ENCODE results near the gene NAE1. TPM values are rescaled to one million over a fixed set of nuclear protein-coding genes. Genes with fewer than 3 reads are reported as not detected.
"Not testable (repeated sequence)": the region's sequence is repeated elsewhere in the genome, so short reads cannot be mapped to it uniquely, and the experiment has no call there.

NAE1 gene
- total RNA-seq, 1 experiment from 2014 or later: 137 TPM

DNA sequence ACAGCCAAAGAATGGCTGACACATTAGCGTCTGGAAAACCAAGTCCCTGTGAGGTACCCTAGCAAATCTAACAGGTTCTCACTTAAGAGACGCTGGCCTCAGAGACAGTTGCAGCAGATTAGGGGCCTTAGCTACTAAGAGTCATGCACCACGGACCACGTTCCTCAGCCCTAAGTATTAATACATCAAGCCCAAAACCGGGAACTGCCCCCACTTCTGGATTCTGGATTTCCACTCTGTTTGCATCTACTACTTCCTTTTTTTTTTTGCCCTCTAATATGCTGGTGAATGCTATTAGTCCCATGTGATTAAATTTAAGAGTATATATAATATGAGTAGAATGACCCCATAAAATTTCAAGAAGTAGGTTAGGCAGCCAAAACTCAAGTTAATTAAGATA is 28.6 kb downstream of the NAE1 start:
- no peak for DNase-seq (ENCODE audit: low spot score)

DNA sequence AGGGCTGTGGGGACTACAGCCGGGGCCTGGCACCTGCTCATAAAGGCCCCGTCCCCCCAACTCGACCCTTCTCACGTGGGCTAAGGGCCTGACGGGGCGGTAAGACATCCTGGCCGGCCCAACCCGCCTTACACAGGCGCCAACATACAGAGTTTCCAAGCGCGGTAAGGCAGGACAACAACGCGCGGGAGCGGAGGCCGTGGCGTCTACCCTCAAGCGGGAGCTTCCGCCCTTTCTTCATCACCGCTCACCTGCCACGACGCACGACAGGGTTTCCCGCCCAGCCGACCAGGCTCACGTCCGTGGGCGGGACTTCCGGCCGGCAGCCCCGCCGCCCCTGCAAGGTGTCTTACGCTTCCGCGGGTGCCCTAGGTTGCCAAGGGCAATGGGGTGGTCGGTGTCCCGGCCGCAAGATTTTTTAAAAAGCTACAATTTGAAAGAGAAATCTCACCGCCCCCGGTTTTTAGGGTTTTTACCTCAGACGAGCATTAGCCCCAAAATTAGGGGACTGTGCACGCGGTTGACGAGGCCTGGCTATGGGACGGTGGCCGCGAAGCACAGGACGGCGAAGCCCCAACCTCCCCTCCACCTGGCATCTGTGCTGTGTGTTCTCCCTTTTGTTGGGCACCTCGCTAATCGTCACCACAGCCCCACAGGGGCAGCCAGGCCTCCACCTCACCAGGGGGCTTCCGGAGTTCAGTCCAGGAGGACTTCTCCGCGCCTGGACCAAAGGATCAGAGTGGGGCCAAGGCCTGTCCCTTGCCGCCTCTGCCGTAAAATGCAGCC is 29.3 kb downstream of the NAE1 start, which contains the start of gene TERB1:
Gene TERB1, minus strand, starts transcription at position 265 of the 786 bp plus-strand sequence. CDS start 4,786 bp downstream, outside the sequence.
- DNase-seq (ENCODE audit: low spot score): no peak

DNA sequence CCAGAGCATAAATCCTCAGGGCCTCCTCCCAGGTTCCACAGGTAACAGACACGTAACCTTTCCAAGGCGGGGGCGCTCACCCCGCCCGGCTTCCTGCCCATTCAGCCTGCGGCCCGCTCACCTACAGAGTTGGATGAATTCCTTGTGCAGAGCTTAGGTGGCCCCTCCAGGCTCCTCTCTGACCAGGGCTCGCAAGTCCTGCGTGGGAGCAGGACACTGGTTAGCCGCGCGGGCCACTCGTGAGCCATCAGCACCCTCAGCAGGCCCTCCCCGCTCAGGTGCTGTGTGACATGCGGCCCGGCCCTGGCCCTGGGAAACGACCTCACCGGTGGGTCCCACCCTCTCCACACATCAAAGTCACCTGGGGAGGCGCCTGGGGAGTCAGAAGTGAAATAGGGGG is 29.9 kb downstream of the NAE1 start:
- no peak for DNase-seq (ENCODE audit: low spot score)

DNA sequence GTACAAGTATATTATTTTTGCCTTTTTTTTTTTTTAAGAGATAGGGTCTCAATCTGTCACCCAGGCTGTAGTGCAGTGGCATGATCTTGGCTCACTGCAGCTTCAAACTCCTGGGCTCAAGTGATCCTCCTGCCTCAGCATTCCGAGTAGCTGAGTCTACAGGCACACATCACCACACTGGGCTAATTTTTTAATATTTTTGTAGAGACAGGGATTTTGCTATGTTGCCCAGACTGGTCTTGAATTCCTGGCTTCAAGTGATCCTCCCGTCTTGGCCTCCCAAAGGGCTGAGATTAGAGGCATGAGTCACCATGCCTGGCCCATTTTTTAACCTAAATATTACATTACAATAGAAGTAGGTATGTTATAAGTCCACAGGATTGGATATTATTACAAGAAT is 32.6 kb downstream of the NAE1 start:
- peak; percentile 1 for DNase-seq (ENCODE audit: low spot score)

DNA sequence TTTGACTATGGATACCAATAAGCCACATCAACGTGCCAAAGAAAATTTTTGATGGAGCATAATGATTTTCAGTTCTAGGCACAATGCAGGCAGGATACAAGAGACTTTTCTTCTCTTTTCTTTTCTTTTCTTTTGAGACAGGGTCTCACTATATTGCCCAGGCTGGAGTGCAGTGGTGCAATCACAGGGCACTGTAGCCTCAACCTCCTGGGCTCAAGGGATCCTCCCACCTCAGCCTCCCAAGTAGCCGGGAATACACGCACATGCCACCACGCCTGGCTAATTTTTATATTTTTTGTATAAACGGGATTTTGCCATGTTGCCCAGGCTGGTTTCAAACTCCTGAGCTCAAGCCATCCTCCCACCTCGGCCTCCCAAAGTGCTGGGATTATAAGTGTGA is 36.8 kb downstream of the NAE1 start:
- not testable (repeated sequence) for DNase-seq (ENCODE audit: low spot score)

DNA sequence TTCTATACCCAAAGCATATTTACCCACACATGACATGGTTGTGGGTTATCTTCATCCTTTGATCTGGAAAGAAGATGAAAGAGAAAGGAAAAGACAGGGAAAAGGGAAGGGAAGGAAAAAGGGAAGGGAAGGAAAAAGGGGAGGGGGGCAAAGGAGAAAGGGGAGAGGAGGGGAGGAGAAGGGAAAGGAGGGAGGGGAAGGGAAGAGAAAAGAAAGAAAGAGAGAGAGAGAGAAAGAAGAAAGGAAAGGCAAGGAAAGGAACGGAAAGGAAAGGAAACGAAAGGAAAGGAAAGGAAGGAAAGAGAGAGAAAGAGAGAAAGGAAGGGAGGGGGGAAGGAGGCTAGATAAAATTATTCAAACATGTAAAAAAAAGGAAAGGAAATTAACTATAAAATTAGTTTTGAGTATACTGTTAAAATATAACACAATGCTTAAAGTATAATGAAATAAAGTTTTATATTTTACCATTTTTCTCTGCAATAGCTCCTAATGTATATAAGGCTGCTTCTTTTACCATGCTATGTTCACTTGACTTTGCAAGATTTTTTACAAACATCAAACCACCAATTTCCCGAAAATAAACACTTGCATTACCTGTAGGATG is 40.5 kb downstream of the NAE1 start:
- DNase-seq (ENCODE audit: low spot score): no peak

DNA sequence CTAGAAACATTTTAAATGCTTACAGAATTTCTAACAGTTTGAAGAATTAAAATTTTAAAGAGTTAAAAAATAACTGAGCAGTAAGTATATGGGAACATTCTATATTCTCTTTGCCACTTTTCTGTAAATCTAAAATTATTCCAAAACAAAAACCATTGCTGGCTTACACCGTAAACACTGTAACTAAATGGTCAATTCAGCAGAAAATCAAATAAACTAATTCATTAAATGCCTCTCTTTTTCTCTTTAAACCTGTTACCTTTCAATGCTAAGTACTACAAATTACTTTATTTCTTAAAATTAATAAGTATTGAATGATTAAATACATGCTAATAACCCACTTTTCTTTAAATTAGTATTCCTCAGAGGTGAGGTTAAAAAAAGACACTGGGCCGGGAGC is 43.3 kb downstream of the NAE1 start:
- DNase-seq (ENCODE audit: low spot score): no peak

DNA sequence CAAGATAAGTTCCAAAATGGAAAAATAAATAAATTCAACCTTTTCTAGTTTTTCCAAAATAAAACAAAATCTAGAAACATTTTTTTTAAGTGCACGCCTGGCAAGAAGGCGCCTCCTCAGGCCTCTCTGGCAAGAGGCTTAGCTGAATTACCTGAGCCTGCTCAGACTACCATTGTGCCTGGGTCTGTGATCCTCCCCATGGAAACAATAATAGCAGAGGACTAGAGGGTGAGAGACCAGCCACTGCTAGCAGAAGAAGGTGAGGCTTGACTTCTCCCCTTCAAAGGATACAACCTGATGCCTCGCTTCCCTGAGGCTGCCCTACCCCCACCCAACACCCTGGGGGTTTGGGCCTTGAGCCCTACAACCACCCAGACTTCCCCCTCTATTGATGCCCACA is 44.2 kb downstream of the NAE1 start:
- no peak for DNase-seq (ENCODE audit: low spot score)

DNA sequence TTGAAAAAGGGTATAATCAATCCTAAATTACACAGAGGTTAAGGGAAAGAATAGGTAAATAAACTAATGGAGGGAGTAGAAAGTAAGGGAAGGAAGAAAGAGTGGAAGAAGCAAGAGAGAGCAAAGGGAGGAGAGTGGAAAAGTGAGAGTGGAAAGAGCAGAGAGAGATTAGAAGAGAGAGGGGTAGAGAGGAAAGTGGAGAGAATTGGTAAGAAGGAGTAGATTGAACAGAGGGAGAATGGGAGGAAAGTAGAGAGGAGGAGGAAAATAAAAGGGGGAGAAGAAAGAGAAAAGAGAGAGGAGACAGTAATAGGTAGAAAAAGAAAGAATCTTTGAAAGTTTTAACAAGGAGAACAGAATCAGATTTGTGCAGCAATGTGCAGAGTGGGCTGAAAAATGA is 54.3 kb downstream of the NAE1 start:
- no peak for DNase-seq (ENCODE audit: low spot score)

DNA sequence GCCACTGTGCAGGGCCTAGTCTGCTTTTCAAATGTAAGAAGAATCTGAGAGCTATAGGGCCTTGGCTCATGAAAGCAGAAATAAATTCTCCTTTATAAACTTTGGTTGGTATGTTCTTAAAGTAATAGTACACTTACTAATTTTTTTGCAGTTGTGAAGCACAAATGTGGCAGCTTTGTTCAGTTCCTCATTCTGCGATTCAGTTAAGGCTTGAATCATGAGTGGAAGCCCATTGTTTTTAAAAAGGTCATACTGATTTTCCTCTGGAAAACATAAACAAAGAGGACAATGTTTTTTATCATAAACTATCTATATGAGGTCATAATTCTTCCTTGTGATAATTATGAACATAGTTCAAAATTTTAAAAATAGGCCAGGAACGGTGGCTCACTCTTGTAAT is 55.8 kb downstream of the NAE1 start:
- no peak for DNase-seq (ENCODE audit: low spot score)

DNA sequence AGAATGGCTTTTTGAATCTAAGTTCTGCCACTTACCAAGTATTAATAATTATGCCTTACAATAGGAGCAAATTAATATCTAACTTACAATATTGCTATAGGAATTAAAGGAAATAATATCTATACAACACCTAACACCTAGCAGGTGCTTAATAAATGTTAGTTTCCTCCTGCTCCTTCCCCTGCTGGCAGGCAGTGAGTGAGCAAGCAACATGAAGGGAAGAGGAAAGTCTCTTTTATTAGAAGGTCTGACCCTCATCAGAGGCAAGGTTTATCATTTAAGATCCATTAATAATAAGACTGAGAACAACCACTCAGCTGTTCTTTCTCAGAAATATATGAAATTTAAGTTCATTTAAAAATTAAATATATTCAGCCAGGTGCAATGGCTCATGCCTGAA is 72.7 kb downstream of the NAE1 start:
- DNase-seq (ENCODE audit: low spot score): no peak

DNA sequence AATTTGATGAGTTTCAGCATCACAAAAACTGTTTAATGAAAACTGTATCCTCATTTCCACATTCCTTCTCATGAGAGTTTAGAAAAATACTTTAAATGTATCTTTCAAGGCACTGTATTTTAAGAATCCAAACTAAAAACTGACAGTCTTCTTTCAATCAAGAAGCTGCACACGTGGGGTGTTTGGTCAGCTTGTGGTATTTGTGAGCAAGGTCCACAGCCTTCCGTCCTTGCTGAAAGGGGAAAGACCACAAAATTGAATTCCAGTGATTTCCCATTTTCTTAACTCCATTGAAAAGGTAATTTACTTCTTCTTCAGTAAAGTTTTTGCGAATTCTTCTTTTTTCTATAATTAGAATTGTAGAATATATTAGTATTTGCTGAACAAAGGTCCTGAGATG is 76.0 kb downstream of the NAE1 start:
- no peak for DNase-seq (ENCODE audit: low spot score)

DNA sequence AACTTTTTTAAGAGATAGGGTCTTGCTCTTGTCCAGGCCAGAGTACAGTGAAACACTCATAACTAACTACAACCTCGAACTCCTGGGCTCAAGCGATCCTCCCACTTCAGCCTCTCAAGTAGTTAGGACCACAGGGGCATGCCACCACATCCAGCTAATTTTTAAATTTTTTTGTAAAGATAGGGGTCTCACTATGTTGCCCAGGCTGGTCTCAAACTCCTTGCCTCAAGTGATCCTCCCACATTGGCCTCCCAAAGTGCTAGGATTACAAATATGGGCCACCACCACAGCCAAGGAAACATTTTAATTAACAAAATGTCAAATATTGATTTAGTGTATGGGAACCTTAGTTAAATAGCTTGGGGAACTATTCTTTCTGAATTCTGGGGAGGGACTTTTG is 76.6 kb downstream of the NAE1 start:
- DNase-seq (ENCODE audit: low spot score): no peak

DNA sequence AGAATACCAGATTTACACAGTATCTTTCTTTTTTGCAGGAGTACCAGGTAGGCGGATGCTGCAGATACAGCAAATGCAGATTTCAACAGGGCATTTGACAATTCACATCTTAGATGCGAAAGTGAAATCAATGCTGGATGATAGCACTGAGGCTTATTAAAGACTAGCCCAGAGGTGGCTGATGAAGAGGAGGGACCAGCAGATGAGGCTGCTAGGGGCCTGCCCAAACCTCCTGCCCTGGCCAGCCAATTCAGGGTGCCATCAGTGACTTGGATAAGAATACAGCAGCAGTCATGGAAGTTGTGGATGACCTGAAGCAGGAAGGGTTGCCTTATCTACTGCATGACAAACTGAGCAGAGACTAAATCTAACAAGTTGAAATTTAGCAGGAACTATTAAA is 77.8 kb downstream of the NAE1 start:
- DNase-seq (ENCODE audit: low spot score): no peak

Other genes with a start within 250 kb of the NAE1 start
- 48.2 and 53.7 TPM in 2 replicates for gene CMTM3, start 226.3 kb downstream of the NAE1 start, total RNA-seq (2014; rRNA removed; shearing (Covaris generic))
- gene CMTM4, start 134.2 kb downstream of the NAE1 start, total RNA-seq (2014; rRNA removed; shearing (Covaris generic)): 34.8 and 35.0 TPM in 2 replicates
- gene DYNC1LI2, start 79.4 kb downstream of the NAE1 start, total RNA-seq (2014; rRNA removed; shearing (Covaris generic)): 57.1 and 59.0 TPM in 2 replicates
- gene TERB1, start 29.4 kb downstream of the NAE1 start, total RNA-seq (2014; rRNA removed; shearing (Covaris generic)): 0.07 TPM in 1 of 2 replicates, not detected in the other
- not detected in 2 replicates for gene CA7, start 13.4 kb upstream of the NAE1 start, total RNA-seq (2014; rRNA removed; shearing (Covaris generic))
- gene PDP2, start 49.5 kb upstream of the NAE1 start, total RNA-seq (2014; rRNA removed; shearing (Covaris generic)): 11.8 and 16.7 TPM in 2 replicates
- not detected in 2 replicates for gene CDH16, start 87.9 kb upstream of the NAE1 start, total RNA-seq (2014; rRNA removed; shearing (Covaris generic))
- gene RRAD, start 94.6 kb upstream of the NAE1 start, total RNA-seq (2014; rRNA removed; shearing (Covaris generic)): 1.0 and 2.8 TPM in 2 replicates
- 150 and 174 TPM in 2 replicates for gene CIAO2B, start 103.4 kb upstream of the NAE1 start, total RNA-seq (2014; rRNA removed; shearing (Covaris generic))
- gene CES2, start 104.5 kb upstream of the NAE1 start, total RNA-seq (2014; rRNA removed; shearing (Covaris generic)): 19.7 TPM in 2 replicates
- 0.05 and 0.17 TPM in 2 replicates for gene CES3, start 130.3 kb upstream of the NAE1 start, total RNA-seq (2014; rRNA removed; shearing (Covaris generic))
- gene CES4A, start 157.6 kb upstream of the NAE1 start, total RNA-seq (2014; rRNA removed; shearing (Covaris generic)): not detected in 2 replicates
- gene CBFB, start 198.2 kb upstream of the NAE1 start, total RNA-seq (2014; rRNA removed; shearing (Covaris generic)): 72.3 and 89.4 TPM in 2 replicates